ENCODE data around the gene UCN2.

GRCh38 chr3:48548126-48548525 lies 15.5 kb downstream of the UCN2 start:
- TF ChIP-seq CTCF (IDR thresholded peaks at IDR 0.05), result no peak
- TF ChIP-seq POLR2A (IDR thresholded peaks at IDR 0.05), result no peak
